H1 (cell line): ENCODE results near the gene PCDHGB7. TPM values are rescaled to one million over a fixed set of nuclear protein-coding genes. Genes with fewer than 3 reads are reported as not detected.

Source experiments
- CHD2 ChIP-seq: IDR thresholded peaks from 2 replicates; pipeline ENCODE4 v1.6.1; 2012; ENCODE audit warnings: low read length, improper control_type of control experiment
- polyA plus RNA-seq, 7 experiments: library from polyadenylated mRNA; depleted of rRNA in 3 of 7; stranded (reverse) in 5 of 7; unstranded in 2 of 7; fragments of >200 nt in 5 of 7; fragments of 200-250 nt in 2 of 7; gene quantifications; 1 replicate in 5 of 7; 2 replicates in 1 of 7; 4 replicates in 1 of 7; pipeline versions ENCODE4 v1.2.1 to v1.2.3, GENCODE V29; 2011 to 2013; ENCODE audit warnings: missing spikeins in 2 of 7, mixed read lengths in 2 of 7
- total RNA-seq: library from RNA; stranded (reverse); fragmentation: NEBNext Ultra II Directional; extraction: Animal tissue kit (Norgen Biotek cat#: 25700); gene quantifications from 2 replicates; pipeline ENCODE4 v1.2.1, GENCODE V29; 2021
- TF ChIP-seq, protein P1 (sequence below), 3 experiments: IDR thresholded peaks; 1 replicate in 2 of 3; 2 replicates in 1 of 3; pipeline versions ENCODE4 v1.5.1 to v1.6.1; 2011; ENCODE audit warnings: low read length in 3 of 3, mild to moderate bottlenecking in 3 of 3, inconsistent platforms in 2 of 3, low read depth in 1 of 3, moderate library complexity in 1 of 3; ENCODE audit not compliant: insufficient read depth in 1 of 3; ENCODE audit errors: control extremely low read depth in 1 of 3

Gene PCDHGB7
- total and polyA plus RNA-seq, 2 of the 8 experiments (the other 6 are each of a cell fraction or from before 2014, with no cell fraction given): 4.1 to 9.5 TPM

DNA sequence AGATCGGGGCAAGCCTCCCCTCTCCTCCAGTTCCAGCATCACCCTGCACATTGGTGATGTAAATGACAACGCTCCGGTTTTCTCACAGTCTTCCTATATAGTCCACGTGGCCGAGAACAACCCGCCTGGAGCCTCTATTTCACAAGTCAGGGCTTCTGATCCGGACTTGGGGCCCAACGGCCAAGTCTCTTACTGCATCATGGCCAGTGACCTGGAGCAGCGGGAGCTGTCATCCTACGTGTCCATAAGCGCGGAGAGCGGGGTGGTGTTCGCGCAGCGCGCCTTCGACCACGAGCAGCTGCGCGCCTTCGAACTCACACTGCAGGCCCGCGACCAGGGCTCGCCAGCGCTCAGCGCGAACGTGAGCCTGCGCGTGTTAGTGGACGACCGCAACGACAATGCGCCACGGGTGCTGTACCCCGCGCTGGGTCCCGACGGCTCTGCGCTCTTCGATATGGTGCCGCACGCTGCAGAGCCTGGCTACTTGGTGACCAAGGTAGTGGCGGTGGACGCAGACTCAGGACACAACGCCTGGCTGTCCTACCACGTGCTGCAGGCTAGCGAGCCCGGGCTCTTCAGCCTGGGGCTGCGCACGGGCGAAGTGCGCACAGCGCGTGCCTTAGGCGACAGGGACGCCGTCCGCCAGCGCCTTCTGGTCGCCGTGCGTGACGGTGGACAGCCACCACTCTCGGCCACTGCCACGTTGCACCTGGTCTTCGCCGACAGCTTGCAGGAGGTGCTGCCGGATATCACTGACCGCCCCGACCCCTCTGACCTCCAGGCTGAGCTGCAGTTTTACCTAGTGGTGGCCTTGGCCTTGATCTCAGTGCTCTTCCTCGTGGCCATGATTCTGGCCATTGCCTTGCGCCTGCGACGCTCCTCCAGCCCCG lies 28.1 kb upstream of the PCDHGB7 start (continued):
- TF ChIP-seq, protein P1, sequence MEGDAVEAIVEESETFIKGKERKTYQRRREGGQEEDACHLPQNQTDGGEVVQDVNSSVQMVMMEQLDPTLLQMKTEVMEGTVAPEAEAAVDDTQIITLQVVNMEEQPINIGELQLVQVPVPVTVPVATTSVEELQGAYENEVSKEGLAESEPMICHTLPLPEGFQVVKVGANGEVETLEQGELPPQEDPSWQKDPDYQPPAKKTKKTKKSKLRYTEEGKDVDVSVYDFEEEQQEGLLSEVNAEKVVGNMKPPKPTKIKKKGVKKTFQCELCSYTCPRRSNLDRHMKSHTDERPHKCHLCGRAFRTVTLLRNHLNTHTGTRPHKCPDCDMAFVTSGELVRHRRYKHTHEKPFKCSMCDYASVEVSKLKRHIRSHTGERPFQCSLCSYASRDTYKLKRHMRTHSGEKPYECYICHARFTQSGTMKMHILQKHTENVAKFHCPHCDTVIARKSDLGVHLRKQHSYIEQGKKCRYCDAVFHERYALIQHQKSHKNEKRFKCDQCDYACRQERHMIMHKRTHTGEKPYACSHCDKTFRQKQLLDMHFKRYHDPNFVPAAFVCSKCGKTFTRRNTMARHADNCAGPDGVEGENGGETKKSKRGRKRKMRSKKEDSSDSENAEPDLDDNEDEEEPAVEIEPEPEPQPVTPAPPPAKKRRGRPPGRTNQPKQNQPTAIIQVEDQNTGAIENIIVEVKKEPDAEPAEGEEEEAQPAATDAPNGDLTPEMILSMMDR (IDR thresholded peaks at IDR 0.05; ENCODE audit: control extremely low read depth in 1 of 3, insufficient read depth in 1 of 3, low read depth in 1 of 3, low read length in 3 of 3): no peak
- no peak for TF ChIP-seq CHD2
